HG03558 (cell line): ENCODE measurements around the gene TICAM1.
"Not testable (repeated sequence)": the region's sequence is repeated elsewhere in the genome, so short reads cannot be mapped to it uniquely, and the experiment has no call there.

ENCODE experiments used
- ATAC-seq: cut with Tn5 transposase; IDR thresholded peaks from one replicate; pipeline ENCODE4 v1.9.1; 2021; ENCODE audit warnings: moderate number of reproducible peaks; ENCODE audit not compliant: unreplicated experiment; ENCODE audit errors: extremely low read depth

Gene TICAM1

DNA sequence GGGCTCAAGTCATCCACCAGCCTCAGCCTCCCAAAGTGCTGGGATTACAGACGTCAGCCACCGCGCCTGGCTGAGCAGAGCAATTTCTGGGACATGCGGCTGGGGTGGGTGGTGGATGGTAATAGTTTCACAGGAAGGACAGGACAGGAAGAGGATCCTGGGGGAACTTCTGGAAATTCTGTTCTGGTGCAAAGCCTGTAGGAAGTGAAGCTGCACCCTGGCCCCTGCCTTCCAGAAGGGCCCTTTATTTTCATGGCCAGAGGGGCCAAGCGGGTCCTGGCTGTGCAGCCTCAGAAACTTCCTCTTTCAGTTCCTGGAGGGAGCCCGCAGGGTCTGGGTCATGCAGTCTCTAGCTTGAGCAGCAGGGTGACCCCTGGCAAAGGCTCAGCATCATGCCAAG, 24.3 kb downstream of the TICAM1 start:
- no peak for ATAC-seq

DNA sequence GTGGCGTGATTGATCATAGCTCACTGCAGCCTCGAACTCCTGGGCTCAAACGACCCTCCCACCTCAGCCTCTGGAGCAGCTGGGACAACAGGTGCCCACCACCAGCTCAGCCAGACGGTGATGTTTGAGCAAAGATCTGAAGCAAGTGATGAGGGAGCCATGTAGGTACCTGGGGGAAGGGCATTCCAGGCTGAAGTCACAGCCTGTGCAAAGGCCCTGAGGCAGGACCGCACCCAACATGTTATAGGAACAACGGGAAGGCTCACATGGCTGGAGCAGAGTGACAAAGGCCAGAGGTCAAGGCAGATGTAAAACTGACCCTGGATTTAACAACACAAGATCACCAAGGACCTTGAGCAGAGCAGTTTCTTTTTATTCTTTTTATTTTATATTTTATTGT, 25.1 kb downstream of the TICAM1 start:
- no peak for ATAC-seq

DNA sequence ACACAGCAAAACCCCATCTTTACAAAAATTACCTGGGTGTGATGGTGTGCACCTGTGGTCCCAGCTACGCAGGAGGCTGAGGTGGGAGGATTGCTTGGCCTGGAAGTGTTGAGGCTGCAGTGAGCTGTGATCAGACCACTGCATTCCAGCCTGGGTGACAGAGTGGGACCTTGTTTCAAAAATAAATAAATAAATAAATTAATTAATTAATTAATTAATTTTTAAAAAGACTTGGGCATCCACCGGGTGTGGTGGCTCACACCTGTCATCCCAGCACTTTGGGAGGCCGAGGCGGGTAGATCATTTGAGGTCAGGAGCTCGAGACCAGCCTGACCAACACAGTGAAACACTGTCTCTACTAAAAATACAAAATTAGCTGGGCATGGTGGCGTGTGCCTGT, 26.4 kb downstream of the TICAM1 start:
- not testable (repeated sequence) for ATAC-seq

DNA sequence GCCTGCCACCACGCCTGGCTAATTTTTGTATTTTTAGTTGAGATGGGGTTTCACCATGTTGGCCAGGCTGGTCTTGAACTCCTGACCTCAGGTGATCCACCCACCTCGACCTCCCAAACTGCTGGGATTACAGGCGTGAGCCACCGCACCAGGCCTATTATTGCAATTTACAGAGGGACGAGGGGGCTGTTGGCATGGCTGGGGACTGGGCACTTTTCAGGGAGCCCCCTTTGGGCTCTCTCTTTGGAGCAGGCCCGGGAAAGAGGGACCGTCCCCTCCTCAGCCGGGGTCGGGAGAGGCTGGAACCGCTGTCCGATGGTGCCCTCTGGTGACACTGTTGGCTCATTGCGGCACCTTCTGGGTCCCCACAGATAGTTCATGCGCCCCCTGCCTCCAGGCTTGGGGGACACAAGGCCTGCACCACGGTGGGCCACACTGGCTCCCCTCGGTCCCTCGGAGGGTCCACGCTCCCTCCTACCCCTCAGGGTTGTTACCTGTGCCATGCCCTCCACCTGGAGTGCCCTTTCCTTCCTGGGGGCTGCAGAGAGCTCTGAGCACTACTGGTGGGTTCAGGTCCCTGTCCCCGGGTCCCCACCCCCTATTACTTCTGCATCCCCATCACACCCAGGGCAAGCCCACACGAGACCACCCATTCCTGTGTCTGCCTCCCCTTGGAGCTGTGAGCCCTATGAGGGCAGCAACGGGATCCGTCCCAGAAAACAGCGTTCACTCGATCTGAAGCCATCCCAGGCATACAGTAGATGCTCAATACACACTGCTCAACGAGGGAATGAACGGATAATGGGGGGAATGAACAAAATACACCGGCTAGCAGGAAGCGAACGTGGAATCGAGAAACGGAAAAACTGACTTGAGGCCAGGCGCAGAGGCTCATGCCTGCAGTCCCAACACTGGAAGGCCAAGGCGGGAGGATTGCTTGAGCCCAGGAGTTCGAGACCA, 27.5 kb downstream of the TICAM1 start:
- ATAC-seq: no peak

DNA sequence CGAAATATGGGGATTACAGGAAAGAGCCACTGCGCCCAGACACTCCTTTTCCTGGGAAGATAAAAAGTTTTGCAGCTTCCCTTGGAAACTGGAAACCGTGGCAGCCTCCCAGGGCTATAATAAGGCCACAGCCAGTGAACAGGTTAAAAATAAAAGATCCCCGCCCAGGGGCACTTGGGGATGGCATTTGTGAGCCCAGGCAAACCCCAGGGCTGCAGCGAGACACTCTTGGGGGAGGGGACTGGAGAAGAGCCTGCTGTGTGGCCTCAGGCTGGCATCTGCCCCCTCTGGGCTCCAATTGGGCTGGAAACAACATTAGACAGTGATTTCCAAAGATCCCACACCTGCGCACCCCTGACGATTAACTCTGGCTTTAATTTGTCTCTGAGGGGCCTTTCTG, 28.8 kb downstream of the TICAM1 start:
- no peak for ATAC-seq

DNA sequence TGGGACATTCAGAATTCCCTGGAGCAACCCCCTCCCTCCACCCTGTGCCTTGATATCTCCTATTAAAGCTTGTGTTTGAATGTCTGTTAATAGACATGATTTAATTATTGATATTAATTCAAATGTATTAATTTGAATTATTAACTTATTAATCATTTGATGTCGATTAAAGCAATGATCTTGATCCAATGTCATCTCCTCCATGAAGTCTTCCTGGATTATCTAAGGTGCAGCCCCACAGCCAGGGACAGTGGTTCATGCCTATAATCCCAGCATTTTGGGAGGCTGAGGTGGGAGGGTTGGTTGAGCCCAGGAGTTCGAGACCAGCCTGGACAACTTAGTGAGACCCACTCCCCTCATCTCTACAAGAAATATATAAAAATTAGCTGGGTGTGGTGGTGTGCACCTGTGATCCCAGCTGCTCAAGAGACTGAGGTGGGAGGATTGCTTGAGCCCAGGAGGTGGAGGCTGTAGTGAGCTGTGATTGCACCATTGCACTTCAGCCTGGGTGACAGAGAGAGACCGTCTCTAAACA, 30.4 kb downstream of the TICAM1 start:
- no peak for ATAC-seq

DNA sequence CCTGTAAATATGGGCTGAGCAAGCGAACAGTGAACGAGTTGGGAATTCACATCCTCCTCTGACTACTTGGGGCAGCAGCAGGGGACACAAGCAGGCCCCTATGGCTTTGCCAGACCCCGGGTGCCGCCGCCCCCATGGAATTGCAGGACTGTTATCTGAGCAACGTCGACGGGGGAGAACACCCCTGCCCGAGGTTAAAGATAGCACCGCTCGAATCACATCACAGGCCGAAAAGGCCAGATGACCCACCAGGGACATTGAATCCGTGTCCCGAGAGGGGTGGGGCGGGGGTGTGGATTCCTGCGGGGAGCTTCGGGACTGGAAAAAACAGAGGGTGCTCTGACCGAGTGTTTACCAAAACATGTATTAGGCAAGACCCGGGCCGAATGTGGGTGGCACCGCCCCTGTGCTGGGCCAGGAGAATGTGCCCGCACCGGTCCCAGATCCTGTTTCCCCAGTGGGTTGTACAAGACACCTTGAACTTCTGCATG, 30.9 kb downstream of the TICAM1 start:
- no peak for ATAC-seq

DNA sequence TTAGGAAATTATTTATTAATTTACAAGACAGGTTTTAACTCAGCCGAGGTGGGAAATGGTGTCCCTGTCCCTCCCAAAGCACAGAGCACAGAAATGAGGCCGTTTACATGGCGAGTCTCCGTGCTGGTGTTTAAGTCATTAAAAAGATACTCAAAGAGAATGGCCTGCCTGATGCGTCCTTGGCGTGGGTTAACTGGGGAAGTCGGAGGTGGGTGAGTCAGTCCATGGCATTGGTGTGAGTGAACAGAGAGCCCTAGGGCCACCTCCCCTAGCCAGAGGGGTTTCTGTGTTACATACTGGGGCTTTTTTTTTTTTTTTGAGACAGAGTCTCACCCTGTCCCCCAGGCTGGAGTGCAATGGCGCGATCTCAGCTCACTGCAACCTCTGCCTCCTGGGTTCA, 36.1 kb downstream of the TICAM1 start:
- no peak for ATAC-seq

DNA sequence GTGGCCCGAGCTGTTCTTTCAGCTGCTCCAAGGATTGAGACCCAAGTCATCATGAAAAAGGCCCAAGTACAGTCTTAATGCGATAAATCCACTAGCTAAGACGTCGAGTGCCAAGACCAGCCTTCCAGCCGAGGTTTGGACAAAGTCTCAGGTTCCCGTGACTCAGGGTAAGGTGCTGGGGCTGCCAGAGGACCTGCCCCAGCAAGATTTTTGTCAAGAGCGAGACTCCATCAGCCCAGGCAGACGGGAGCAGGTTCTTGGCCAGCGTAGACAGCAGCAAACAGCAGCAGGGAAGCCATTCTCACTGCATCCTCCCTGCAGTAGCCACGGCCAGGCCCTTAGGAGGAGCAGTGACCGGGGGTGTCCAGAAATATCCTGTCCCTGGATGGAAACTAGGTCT, 36.5 kb downstream of the TICAM1 start:
- no peak for ATAC-seq

DNA sequence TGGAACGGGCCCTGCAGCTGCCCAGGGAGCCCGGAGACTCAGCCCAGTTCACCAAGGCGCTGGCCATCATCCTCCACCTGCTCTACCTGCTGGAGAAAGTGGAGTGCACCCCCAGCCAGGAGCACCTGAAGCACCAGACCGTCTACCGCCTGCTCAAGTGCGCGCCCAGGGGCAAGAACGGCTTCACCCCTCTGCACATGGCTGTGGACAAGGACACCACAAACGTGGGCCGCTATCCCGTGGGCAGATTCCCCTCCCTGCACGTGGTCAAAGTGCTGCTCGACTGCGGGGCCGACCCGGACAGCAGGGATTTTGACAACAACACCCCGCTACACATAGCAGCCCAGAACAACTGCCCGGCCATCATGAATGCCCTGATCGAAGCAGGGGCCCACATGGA, 38.2 kb downstream of the TICAM1 start:
- not testable (repeated sequence) for ATAC-seq

DNA sequence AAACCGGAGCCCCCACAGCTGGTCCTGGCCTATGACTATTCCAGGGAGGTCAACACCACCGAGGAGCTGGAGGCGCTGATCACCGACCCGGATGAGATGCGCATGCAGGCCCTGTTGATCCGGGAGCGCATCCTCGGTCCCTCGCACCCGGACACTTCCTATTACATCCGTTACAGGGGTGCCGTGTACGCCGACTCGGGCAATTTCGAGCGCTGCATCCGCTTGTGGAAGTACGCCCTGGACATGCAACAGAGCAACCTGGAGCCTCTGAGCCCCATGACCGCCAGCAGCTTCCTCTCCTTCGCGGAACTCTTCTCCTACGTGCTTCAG, 38.7 kb downstream of the TICAM1 start:
- not testable (repeated sequence) for ATAC-seq

DNA sequence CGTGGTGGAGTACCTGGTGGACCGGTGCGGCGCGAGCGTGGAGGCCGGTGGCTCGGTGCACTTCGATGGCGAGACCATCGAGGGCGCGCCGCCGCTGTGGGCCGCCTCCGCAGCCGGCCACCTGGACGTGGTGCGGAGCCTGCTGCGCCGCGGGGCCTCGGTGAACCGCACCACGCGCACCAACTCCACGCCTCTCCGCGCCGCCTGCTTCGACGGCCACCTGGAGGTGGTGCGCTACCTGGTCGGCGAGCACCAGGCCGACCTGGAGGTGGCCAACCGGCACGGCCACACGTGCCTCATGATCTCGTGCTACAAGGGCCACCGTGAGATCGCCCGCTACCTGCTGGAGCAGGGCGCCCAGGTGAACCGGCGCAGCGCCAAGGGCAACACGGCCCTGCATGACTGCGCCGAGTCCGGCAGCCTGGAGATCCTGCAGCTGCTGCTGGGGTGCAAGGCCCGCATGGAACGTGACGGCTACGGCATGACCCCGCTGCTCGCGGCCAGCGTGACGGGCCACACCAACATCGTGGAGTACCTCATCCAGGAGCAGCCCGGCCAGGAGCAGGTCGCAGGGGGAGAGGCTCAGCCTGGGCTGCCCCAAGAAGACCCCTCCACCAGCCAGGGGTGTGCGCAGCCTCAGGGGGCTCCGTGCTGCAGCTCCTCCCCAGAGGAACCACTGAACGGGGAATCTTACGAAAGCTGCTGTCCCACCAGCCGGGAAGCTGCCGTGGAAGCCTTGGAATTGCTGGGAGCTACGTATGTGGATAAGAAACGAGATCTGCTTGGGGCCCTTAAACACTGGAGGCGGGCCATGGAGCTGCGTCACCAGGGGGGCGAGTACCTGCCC, 39.3 kb downstream of the TICAM1 start:
- not testable (repeated sequence) for ATAC-seq

DNA sequence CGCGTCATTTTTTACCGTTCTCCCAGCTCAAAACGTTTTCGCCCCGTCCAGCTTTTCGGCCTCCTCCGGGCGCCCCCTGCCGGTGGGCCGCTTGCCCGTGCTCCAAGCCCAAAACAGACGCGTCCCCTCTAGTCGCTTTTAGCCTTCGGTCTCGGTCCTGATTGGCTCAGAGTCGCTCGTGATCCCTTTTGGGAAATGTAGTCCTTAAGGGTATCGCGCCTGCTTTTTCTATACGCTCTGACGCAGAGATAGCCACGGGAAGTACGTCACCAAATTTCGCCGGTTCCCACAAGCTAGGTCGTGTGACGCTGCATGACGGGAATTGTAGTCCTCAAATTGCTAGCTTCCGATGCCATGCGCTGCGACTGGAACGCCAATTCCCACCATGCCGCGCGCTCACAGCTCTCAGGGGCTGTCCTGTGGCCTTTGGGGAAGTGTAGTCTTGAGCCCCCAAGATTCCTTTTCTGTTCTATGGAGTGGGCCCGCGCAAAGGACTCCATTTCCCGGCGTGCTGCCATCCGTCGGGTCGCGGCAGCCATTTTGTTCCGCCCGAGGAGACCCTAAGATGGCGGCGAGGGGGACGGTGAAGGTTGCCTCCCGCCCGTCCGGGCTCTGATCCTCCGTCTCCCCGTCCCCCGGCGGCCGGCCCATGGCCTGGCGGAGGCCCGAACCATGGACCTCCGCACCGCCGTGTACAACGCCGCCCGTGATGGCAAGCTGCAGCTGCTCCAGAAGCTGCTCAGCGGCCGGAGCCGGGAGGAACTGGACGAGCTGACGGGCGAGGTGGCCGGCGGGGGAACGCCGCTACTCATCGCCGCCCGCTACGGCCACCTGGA, 40.1 kb downstream of the TICAM1 start, which contains the start of gene FEM1A:
Gene FEM1A (plus strand): TSS at position 552 of the 836 bp plus-strand sequence. CDS start 121 bp downstream, at position 673.
- ATAC-seq: peak; percentile 82

DNA sequence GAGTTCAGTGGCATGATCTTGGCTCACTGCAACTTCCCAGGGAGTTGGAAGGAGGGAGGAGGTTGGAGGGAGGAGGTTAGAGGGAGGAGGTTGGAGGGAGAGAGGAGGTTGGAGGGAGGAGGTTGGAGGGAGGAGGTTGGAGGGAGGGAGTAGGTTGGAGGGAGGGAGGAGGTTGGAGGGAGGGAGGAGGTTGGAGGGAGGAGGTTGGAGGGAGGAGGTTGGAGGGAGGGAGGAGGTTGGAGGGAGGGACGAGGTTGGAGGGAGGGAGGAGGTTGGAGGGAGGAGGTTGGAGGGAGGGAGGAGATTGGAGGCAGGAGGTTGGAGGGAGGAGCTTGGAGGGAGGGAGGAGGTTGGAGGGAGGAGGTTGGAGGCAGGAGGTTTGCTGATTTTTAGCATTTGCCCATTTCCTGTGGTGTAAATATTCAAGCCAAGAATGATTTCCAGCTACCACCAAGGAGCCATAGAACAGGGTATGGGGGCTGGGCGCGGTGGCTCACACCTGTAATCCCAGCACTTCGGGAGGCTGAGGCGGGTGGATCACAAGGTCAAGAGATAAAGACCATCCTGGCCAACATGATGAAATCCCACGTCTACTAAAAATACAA, 45.0 kb downstream of the TICAM1 start:
- ATAC-seq: not testable (repeated sequence)

DNA sequence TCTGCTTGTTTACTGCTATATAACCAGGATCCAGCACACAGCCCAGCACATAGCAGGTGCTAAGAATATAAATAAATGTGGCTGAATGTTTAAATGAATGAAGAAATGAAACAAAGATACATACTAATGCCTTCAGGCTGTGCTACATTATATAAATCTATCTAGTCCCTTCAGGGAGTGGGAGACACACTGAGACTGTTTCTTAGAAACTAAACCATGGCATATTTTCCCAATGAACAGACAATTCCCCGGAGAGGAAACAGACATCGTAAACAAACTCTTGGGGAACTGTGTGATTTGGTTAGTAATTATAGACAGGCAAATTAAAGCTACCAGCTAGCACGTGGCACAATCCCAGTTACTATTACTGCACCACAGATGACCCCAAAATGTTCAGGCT, 49.7 kb downstream of the TICAM1 start:
- ATAC-seq: no peak

DNA sequence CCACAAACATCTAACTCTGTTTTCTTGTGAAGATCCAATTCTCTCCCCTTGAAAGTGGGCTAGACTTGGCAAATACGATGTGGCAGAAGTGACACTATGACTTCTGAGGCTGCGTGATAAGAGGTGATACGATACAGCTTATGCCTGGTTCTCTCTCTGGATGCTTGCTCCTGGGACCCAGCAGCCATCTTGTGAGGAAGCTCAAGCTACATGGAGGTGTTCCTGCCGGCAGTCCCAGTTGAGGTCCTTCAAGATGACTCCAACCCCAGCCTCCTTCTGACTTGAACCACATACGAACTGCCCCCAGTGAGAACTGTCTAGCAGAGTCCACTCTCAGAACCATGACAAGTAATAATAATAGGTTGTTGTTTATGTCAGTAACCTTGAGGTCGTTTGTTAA, 50.7 kb downstream of the TICAM1 start:
- no peak for ATAC-seq

DNA sequence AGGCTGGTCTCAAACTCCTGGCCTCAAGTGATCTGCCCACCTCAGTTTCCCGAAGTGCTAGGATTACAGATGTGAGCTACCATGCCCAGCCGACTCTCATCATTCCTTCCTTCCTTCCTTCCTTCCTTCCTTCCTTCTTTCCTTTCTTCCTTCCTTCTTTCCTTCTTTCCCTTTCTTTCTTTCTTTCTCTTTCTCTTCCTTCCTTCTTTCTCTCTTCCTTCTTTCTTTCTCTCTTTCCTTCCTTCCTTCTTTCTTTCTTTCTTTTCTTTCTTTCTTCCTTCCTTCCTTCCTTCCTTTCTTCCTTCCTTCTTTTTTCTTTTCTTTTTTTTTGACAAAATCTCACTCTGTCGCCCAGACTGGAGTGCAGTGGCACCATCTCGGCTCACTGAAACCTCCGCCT, 53.4 kb downstream of the TICAM1 start:
- not testable (repeated sequence) for ATAC-seq

DNA sequence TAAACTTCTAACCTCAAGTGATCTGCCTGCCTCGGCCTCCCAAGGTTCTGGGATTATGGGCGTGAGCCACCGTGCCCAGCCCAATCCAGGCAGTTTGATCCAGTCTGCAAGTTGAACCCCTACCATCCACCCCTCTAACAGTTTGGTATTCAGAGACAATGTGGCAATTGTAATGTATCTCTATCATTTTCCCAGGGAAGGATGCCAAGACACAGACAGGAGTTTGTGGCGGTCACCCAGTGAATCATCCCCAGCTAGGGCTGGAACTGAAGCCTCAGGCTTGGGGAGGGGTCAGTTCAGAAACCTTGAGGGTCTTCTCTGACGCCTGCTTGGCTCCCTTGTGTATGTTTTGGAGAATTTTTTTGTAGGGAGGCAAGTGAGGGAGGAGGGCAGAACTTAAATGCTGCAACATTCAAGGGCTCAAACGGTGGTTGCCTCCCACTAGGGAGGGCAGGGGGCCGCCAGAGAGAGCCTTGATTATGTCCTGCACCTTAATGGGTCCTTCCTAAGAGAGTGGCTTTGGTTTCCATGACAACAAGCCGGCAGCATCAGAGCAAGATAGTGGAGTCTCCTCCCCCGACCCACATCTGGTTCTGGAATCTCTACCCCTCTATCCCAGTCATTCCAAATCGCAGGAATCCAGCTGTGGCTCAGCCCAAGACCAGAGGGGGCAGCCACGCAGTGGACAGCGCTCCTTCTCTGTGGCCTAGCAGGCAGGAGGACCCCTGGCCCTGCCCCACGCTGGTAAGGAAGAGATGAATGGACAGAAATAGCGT, 54.9 kb downstream of the TICAM1 start:
- ATAC-seq: no peak
